Right forelimb (tissue), 1 donor: ENCODE measurements around the gene TOR1B.
"Not testable (repeated sequence)": the region's sequence is repeated elsewhere in the genome, so short reads cannot be mapped to it uniquely, and the experiment has no call there.

Source experiments
- DNase-seq: peaks from one replicate; pipeline ENCODE4 v3.0.0-alpha.2; 2018

The TOR1B gene

DNA sequence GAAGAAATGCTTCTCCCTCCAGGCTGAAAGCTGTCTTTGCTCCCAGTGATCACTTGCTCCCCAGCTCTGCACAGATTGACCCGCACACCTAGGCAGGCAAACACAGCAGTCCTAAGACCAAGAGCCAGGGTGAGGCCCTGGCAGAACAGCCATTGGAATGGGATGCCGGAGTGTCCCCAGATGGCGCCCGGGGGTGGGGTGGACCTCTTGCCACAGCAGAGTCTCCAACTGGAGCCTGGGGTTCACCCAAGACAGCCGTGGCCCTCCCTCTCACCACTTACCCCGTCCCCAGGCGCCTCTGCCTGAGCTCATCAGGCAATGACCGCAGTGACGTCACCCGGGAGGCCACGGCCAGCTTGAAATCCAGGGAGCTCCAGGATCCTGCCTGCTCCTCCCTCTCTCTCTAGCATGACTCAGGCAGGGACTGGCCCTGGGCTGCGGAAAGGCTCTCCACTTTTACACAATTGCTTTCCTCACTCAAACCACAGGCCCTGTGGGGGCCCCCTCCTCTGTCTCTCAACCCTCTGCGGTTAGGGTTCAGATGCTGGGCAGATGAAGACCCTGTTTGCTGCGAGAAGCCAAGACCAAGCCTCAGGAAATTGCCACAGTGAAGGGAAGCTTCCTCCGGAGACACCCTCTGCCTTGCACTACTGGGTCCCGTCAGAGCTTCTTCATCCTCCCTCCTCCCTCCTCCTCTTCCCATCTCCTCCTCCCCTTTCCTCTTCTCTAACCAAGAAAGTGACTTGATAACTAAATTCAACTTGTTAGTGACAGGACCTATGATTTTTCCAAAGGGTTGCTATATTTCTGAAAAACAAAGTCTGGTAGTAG is 25.8 kb upstream of the TOR1B start:
- peak; percentile 90 for DNase-seq

DNA sequence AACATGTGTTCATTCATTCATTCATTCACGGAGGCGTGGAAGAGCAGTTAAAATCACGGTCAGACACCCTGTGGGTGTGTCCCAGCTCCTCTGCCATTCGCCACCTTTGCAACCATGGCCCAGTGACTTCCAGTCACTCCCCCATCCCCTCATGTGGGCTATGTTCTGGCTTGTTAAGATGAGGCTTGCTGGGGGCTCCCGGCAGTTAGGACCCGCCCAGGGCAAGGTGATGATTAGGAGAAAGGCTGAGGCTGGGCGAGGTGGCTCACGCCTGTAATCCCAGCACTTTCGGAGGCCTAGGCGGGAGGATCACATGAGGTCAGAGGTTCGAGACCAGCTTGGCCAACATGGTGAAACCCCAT is 25.2 kb upstream of the TOR1B start:
- no peak for DNase-seq

DNA sequence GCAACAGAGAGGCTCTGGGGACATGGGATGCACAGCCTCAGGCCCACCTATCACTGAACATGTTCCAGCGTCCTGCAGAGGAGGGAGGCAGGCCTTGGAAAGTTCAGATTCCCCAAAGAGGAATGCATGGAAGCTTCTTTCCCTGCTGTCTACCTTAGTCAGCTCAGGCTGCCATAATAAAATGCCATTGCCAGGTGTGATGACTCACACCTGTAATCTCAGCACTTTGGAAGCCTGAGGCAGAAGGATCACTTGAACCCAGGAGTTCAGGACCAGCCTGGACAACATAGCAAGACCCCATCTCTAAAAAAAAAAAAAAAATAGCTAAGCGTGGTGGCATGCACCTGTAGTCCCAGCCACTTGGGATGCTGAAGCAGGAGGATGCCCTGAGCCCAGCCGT is 24.5 kb upstream of the TOR1B start:
- DNase-seq: no peak

DNA sequence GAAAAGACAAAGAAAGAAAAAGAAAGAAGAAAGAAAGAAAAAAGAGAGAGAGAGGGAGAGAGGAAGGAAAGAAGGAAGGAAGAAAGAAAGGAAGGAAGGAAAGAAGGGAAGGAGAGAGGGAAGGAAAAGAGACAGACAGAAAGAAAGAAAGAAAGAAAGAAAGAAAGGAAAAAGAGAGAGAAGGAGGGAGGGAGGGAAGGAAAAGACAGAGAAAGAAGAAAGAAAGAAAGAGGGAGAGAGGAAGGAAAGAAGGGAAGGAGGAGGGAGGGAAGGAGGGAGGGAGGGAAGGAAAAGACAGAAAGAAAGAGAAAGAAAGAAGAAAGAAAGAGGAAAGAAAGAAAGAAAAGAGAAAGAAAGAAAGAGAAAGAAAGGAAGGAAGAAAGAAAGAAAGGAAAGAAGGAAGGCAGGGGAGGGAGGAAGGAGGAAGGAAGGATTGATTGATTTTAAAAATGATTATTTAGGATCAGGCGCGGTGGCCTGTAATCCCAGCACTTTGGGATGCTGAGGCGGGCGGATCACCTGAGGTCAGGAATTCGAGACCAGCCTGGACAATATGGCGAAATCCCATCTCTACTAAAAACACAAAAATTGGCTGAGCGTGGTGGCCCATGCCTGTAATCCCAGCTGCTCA is 23.3 kb upstream of the TOR1B start:
- DNase-seq: no peak

DNA sequence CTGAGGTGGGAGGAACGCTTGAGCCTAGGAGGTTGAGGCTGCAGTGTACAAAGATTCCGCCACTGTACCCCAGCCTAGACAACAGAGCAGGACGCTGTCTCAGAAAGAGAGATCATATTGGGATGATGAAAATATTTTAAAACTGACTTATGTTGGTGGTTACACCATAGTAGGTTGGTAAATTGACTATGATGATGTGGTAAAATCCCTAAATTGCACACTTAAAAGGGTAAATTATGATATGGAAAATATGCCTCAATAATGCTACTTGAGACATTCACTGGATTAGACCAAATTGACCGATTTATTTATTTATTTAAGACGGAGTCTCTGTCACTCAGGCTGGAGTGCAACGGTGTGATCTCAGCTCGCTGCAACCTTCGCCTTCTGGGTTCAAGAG is 21.9 kb upstream of the TOR1B start:
- DNase-seq: no peak

DNA sequence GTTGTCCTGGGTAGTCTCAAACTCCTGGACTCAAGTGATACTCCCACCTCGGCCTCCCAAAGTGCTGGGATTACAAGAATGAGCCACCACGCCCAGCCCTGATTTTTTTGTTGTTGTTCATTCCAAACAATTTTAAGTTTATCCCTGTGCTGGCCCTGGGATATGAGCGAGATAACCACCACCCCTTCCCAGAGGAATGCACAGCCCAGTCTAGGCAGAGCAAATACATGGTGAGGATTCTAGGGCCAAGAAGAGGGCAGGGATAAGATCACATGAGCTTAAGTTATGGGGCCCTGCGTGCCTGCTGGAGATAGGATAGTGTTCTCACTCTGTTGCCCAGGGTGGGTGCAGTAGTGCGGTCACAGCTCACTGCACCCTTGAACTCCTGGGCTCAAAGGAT is 21.0 kb upstream of the TOR1B start:
- no peak for DNase-seq

DNA sequence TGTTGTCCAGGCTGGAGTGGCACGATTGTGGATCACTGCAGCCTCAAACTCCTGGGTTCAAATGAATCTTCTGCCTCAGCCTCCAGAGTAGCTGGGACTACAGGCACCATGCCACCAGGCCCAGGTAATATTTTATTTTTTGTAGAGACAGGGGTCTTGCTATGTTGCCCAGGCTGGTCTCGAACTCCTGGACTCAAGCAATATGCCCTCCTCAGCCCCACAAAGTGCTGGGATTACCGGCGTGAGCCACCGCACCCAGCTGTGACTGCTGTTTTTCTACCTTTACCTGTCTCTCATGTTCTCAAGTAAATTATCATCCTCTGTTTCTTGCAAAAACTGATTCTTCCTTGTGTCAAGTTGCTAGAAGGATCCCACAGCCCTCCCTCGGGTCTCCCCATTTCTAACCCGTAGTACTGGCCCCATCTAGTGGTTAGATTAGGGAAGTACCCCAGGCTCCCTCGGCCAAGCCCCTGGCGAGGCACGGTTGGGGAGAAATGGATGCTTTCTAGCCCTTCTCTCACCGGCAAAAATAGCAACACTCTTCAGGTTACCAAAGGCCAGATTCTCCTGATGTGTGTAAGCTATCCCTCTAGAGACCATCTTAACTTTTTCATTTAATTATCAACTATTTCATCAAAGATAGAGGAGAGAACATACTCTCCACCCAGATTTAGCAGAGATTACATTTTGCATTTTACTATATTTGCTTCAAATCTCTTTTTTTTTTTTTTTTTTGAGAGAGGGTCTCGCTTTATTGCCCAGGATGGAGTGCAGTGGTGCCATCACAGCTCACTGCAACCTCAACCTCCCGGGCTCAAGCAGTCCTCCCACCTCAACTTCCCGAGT is 19.2 kb upstream of the TOR1B start:
- peak; percentile 85 for DNase-seq

DNA sequence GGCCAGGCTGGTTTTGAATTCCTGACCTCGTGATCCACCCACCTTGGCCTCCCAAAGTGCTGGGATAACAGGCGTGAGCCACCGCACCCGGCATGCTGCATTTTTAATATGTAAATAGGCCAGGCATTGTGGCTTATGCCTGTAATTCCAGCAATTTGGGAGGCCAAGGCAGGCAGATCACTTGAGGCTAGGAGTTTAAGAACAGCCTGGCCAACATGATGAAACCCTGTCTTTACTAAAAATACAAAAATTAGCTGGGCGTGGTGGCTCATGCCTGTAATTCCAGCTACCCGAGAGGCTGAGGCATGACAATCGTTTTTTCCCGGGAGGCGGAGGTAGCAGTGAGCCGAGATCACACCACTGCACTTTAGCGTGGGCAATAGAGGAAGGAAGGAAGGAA is 18.0 kb upstream of the TOR1B start:
- DNase-seq: not testable (repeated sequence)

DNA sequence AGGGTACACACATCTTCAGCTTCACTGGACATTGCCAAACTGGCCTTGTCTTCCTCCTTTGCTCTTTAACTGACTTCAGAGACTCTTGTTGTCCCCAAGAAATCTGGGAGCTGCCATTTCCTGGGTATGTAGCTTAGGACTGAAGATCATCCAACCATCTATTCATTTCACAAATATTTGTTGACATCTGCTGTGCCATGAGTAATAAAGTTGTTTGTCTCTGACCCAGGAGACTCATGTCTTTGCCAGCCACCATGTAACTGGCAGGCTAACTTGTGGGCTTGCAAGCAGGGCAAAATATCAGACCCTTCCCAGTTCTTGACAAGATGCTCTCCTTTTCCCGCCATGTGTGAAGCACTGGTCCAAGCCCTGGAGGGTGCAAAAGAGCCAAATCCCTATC is 17.1 kb upstream of the TOR1B start:
- DNase-seq: no peak

DNA sequence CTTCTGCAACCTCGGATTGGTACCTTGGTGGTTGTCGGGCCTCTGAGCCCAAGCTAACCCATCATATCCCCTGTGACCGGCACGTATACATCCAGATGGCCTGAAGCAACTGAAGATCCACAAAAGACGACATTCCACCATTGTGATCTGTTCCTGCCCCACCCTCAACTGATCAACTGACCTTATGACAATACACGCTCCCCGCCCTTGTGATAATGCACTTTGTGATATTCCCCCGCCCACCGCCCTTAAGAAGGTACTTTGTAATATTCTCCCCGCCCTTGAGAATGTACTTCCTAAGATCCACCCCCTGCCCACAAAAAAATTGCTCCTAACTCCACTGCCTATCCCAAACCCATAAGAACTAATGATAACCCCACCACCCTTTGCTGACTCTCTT is 16.5 kb upstream of the TOR1B start:
- DNase-seq: no peak

DNA sequence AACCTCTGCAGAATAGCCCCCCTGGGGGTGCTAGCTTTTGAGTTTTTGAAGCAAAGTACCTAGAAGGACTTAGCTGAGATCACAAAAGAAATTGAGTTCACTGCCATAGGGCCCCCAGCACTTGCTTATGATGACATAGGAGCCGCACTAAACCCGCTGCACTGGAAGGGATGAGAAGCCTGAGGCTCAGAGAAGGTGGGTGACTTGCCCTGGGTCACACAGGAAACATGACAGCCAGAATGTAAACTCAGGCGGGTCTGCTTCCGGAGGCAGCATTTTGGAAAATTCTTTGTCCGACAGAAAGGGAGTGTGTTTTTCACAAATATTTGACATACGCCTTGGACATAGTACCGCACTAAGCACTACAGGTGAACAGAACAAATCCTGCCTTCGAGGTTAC is 8.4 kb upstream of the TOR1B start:
- no peak for DNase-seq

DNA sequence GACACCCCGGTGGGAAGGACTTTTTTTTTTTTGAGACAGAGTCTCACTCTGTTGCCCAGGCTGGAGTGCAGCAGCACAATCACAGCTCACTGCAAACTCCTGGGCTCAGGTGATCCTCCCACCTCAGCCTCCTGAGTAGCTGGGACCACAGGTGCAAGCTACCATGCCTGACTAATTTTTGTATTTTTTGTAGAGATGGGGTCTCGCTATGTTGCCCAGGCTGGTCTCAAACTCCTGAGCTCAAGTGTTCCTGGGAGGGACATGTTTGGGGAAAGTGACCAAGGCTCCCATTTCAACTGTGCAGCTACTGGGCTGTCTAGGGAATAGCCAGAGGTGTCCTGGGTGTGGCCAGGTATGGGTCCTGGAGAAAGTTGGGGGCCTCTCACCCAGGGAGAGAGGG is 7.0 kb upstream of the TOR1B start:
- DNase-seq: not testable (repeated sequence)

DNA sequence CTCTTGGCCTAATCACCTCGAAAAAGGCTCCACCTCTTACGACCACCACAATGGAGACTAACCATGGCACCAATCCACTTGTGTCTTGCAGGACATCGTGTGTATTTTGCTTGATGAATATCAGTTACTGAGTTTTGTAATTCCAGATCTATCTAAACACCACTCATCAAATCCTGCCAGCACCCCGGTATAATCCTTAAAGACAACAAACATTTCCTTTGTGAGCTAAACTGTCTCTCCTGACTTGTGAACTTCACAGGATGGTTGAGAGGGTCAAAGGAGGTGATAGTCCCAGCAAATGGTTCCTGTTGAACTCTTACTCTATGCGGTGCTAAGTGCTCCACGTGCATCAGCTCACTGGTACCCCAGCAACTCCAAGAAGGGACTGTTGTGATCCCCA is 4.0 kb upstream of the TOR1B start:
- DNase-seq: no peak

DNA sequence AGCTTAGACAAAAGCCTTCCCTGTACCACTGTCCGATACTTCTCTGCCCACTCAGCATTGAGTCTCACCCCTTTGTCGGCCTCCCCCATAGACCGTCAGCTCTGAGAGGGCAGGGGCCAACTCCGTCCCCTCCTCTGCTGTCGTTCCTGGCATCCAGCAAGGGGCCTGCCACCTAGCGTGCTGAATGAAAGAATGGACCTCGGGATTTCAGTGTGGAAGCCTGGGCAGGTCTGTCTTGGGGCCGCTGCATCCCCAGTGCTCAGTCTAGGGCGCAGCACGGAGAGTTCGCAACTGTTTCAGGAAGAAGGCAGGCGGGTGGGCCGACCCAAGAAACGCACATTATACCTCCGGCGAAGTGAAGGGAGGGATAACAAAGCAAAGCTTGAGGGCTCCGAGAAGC is 1.5 kb upstream of the TOR1B start:
- DNase-seq: no peak

DNA sequence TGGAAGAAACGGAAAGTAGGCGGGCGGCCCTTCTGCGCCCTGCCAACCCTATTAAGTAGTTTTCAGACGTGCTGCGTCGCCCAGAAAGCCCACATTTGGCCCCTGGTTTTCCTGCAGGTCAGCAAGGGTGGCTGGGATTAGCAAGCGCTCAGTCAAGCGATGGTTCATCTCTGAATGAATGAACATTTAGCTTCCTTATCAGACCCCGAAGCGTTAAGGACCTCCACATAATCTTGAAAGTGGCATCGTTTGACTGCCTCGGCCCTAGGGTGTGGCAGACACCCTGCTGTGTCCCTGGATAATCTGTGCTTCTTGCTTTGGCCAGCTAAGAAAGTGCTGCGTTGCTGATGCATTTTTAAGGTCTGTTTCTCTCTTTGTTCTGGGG is 684 bp downstream of the TOR1B start:
- DNase-seq: no peak

DNA sequence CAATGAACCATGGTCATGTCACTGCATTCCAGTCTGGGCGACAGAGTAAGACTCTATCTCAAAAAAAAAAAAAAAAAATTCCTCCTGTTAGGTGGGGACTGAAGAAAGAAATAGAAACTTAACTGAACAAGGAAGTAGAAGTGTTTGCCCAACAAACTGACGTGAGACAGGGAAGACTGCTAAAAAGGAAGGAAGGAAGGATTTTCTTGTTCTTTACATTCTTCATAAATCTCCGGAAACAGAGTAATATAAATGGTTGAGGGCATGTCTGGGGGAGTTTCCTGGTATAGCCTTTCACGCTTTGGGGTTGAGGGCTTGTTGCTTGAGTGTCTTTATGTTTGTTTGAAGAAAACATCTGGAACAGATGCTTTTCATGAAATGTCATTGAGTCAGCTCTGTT is 3.1 kb downstream of the TOR1B start:
- no peak for DNase-seq

DNA sequence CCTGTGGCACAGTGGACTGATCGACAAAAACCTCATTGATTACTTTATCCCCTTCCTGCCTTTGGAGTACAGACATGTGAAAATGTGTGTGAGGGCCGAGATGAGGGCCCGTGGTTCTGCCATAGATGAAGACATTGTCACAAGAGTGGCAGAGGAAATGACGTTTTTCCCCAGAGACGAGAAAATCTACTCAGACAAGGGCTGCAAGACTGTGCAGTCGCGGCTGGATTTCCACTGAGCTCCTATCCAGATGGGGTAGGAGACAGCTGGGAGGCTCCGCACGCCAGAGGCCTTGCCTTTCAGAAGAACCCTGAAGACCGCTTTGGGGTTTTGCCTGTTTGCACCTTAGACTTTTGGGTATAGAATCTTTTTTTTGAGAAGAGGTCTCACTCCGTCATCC is 6.4 kb downstream of the TOR1B start:
- no peak for DNase-seq

DNA sequence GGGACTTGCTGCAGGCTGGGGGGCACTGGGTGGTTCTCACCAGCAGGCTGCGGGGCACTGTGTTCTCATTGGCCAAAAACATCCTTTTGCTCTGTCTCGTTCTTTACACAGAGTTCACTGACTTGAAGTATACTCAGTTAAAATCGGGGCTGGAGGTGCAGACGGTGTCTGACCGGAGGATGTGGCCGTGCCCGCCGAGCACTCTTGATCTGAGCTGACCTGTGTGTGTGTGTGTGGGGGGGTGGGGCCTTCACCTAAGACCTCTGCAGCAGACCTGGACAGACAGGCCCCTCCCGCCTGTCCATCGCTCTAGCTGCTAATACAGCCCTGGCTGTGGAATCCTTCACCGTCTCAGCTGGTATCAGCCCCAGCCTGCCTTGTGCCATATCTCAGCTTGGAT is 7.1 kb downstream of the TOR1B start:
- DNase-seq: no peak

DNA sequence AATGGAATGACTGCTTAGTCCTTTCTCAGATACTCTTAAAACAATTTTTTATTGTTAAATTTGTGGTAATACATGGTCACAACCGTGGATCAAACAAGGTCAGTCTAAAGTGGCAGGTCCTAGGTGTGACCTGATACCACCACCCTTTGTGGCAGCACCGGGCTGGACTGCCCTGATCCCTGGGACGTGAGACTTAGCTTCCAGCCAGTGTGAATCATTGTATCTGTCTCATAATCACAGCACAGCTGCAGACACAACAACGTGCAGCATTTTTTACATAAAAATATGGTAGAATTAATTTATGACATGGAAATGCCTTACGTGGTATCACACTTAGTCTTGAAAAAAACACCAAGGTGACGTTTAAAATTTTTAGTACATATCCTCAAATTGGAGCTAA is 7.8 kb downstream of the TOR1B start:
- DNase-seq: no peak

DNA sequence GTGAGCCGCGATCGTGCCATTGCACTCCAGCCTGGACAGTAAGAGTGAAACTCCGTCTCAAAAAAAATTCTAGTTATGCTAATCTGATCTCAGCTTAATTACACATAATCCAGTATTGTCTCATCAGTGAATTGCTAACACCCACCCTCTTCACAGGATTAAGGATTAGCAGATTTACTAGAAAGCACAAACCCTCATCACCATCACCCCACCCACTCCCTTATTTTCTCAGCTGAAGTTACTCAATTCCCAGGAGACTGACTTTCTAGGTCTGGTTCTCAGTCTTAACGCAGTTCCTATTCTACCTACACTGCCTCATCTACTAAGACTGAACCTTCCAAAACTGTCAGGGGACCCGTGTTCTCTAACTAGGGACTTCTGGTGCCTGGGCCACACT is 9.0 kb downstream of the TOR1B start:
- no peak for DNase-seq

DNA sequence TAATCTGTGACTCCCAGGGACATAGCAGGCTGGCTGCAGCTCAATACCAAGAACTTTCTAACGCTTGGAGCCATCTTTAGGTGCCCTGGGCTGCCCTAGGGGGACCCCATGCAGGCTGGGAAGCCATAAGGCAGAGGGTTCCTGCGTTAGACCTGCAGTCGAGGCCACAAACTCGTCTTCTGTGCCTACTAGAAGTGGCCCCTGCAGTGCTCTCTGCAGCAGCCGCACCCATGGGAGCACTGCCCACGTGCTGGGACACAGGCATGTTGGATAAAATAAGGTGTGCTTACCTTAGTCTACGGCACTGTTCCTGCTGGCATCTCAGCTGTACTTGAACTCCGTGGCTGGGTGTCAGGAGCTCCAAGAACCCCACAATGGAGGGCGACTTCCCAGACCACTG is 9.4 kb downstream of the TOR1B start:
- DNase-seq: no peak

DNA sequence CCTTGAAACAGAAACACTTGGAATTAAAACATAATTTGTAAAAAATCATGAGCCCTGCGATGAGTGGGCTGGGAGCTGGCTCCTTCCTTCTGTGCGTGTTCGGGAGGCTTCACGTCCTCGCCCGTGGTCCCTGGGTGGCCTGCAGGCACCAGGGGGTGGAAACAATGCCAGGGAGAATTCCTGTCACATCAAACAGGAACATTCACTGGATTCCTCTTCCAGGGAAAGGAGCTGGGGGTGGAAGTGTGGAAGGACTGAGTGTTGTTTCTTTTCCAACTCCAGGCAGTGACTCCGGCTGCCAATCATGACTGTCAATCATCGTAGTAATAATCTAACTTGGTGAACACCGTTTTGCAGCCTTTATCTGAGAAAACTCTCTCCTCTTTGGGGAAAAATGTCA is 10.7 kb downstream of the TOR1B start:
- no peak for DNase-seq

DNA sequence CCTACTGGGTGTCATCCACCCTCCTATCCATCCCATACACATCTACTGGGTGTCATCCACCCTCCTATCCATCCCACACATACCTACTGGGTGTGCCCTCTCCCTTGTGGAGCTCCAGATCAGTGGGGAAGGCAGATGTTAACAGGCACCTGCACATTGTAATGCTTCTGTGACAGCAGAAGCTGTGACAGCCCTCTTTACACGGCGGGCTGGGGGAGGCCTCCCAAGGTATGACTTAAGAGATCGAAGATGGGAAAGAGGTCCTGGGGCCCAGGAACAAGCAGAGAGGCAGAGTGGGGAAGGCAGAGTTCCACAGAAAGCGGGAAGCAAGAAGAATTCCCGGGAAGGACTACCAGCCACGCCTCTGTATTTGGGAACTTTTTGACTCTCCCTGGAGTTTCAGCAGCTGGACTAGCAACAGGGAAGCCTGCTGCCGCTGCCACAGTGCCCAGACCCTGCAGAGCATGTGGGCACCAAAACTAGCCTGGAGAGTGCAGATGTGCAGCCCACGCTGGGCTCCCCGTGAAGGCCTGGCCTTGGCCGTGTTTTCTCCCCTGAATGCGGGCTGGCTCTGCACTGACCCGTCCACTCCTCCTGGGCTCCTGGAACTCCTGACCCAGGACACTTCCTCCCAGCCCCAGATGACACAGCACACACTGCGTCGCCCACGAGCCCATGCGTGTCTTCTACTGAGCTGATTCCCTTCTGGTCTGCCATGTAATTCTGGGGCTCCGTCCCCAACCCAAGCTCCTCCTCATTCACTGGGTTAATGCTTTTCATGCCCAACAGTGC is 11.6 kb downstream of the TOR1B start:
- DNase-seq: no peak
